ENCODE measurements around the gene PCDHAC1. TPM values are rescaled to one million over a fixed set of nuclear protein-coding genes. Genes with fewer than 3 reads are reported as not detected.
"Not testable (repeated sequence)": the region's sequence is repeated elsewhere in the genome, so short reads cannot be mapped to it uniquely, and the experiment has no call there.

PCDHAC1 gene, protein sequence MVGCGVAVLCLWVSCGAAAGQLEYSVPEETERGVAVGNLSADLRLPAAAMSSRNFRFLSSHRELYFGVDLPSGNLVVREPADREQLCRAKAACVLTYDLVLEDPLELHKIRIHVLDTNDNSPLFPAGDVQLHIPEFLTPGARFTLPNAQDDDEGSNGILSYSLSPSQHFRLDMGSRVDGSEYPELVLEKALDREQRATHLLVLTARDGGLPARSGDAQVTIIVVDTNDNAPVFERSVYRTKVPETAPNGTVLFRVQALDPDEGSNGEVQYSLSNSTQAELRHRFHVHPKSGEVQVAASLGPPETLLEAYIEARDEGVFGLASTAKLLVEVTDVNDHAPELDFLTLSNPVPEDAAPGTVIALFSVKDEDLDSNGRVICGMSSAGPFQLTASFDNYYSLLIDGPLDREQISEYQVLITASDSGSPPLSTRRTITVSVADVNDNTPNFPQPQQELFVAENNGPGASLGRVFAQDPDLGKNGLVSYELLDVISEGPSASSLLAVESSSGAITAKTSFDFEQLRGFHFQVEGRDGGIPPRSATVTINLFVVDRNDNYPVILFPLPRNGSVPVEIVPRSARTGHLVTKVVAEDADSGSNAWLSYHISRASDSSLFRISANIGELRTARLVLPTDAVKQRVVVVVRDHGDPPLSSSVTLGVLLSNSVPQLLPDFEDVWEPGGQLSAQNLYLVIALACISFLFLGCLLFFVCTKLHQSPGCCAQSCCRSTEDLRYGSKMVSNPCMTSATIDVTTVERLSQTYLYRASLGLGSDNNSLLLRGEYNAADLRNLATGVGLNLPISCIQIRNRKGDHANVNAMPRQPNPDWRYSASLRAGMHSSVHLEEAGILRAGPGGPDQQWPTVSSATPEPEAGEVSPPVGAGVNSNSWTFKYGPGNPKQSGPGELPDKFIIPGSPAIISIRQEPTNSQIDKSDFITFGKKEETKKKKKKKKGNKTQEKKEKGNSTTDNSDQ
- total RNA-seq = 6.3 and 7.0 TPM in 2 replicates
- polyA plus RNA-seq = 0.41 and 1.3 TPM in 2 replicates

DNA sequence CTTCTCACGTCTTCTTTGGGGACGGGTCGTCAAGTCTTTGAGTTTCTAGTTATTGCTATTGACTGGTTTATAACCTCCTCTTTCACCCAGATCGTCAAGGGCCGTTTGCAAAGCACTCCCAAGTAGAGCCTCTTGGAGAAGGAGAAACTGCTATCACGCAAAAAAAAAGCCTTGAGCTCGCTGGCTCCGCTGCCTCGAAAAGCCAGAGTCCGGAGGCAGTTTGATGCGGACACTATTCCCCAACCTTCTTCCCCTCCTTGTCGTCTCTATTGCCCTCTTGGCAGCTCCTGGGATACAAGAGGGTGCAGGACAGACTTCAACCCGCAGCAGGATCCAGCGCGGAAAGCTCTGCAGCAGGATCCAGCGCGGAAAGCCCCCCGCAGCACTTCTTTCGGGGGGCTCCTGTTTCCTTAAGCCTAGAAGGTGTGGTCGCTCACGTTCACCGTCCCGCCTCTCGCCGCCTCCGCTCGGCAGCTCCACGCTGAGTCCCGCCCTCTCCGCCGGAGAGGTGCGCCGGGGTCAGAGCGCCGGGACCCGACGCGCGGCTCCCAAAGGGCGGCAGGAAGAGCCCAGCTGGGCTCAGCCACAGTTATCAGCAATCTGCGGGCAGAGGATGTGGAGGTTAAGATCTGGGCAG is at the start of gene PCDHAC1:
Gene PCDHAC1 (plus strand): TSS at position 494 of the 637 bp plus-strand sequence. CDS start 594 bp downstream, outside the sequence.
- 3% methylated on average over 41 of the region's 41 CpGs for WGBS (ENCODE audit: low lambda C conversion rate, missing lambda C conversion rate)
- TF ChIP-seq, protein P1, sequence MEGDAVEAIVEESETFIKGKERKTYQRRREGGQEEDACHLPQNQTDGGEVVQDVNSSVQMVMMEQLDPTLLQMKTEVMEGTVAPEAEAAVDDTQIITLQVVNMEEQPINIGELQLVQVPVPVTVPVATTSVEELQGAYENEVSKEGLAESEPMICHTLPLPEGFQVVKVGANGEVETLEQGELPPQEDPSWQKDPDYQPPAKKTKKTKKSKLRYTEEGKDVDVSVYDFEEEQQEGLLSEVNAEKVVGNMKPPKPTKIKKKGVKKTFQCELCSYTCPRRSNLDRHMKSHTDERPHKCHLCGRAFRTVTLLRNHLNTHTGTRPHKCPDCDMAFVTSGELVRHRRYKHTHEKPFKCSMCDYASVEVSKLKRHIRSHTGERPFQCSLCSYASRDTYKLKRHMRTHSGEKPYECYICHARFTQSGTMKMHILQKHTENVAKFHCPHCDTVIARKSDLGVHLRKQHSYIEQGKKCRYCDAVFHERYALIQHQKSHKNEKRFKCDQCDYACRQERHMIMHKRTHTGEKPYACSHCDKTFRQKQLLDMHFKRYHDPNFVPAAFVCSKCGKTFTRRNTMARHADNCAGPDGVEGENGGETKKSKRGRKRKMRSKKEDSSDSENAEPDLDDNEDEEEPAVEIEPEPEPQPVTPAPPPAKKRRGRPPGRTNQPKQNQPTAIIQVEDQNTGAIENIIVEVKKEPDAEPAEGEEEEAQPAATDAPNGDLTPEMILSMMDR (IDR thresholded peaks at IDR 0.05; ENCODE audit: poor library complexity) = no peak
- TF ChIP-seq EZH2 (IDR thresholded peaks at IDR 0.05; ENCODE audit: borderline replicate concordance) (no peak), EZH2phosphoT487 (IDR thresholded peaks at IDR 0.05; ENCODE audit: low read depth, severe bottlenecking, unreplicated experiment) (no peak)
- H3K4me2 ChIP-seq = peak within 1 kb of the TSS; percentile 95
- no peaks in the 10 kb centered on the region for H3K9me2 ChIP-seq (replicated peaks; ENCODE audit: insufficient read depth)
- no peaks in the 10 kb centered on the region for H3K9me3 ChIP-seq (ENCODE audit: low read depth)
- H3K27me3 ChIP-seq = no peaks in the 10 kb centered on the region
- H3K27ac ChIP-seq = peak within 1 kb of the TSS; percentile 64
- H2AFZ ChIP-seq = peak within 1 kb of the TSS; percentile 59
- peaks cover 7% of the 10 kb centered on the region for H3K4me1 ChIP-seq (ENCODE audit: insufficient read depth)
- peaks cover 5% of the 10 kb centered on the region for H3K79me2 ChIP-seq
- H3K36me3 ChIP-seq (replicated peaks; ENCODE audit: insufficient read depth, low read depth) = no peaks in the 10 kb centered on the region
- no peak for DNase-seq (ENCODE audit: low spot score)
- peak within 1 kb of the TSS; percentile 57 for H3K4me3 ChIP-seq
- H4K20me1 ChIP-seq (ENCODE audit: insufficient read depth, poor library complexity, severe bottlenecking) = peaks cover 9% of the 10 kb centered on the region

DNA sequence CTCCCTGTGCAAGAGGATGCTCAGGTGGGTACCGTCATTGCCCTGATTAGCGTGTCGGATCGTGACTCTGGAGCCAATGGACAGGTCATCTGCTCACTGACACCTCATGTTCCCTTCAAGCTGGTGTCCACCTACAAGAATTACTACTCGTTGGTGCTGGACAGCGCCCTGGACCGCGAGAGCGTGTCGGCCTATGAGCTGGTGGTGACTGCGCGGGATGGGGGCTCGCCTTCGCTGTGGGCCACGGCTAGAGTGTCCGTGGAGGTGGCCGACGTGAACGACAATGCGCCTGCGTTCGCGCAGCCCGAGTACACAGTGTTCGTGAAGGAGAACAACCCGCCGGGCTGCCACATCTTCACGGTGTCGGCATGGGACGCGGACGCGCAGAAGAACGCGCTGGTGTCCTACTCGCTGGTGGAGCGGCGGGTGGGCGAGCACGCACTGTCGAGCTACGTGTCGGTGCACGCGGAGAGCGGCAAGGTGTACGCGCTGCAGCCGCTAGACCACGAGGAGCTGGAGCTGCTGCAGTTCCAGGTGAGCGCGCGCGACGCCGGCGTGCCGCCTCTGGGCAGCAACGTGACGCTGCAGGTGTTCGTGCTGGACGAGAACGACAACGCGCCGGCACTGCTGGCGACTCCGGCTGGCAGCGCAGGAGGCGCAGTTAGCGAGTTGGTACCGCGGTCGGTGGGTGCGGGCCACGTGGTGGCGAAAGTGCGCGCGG is 49.4 kb upstream of the PCDHAC1 start:
- WGBS (ENCODE audit: low lambda C conversion rate, missing lambda C conversion rate) = 99% methylated on average over 73 of the region's 80 CpGs
- not testable (repeated sequence) for DNase-seq (ENCODE audit: low spot score); H3K27me3 ChIP-seq; H3K36me3 ChIP-seq (replicated peaks; ENCODE audit: insufficient read depth, low read depth); H3K4me2 ChIP-seq; H3K9me2 ChIP-seq (replicated peaks; ENCODE audit: insufficient read depth); H4K20me1 ChIP-seq (ENCODE audit: insufficient read depth, poor library complexity, severe bottlenecking); H3K4me3 ChIP-seq; H3K27ac ChIP-seq; H2AFZ ChIP-seq; H3K9me3 ChIP-seq (ENCODE audit: low read depth); H3K4me1 ChIP-seq (ENCODE audit: insufficient read depth)
- peaks cover 24% of the 10 kb centered on the region for H3K79me2 ChIP-seq

DNA sequence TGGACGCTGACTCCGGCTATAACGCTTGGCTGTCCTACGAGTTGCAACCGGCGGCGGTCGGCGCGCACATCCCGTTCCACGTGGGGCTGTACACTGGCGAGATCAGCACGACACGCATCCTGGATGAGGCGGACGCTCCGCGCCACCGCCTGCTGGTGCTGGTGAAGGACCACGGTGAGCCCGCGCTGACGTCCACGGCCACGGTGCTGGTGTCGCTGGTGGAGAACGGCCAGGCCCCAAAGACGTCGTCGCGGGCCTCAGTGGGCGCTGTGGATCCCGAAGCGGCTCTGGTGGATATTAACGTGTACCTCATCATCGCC is 48.9 kb upstream of the PCDHAC1 start:
- no peaks in the 10 kb centered on the region for H3K36me3 ChIP-seq (replicated peaks; ENCODE audit: insufficient read depth, low read depth)
- H3K9me3 ChIP-seq (ENCODE audit: low read depth) = no peaks in the 10 kb centered on the region
- no peak overlapping the region for H3K4me3 ChIP-seq
- H3K9me2 ChIP-seq (replicated peaks; ENCODE audit: insufficient read depth) = no peaks in the 10 kb centered on the region
- no peaks in the 10 kb centered on the region for H3K4me1 ChIP-seq (ENCODE audit: insufficient read depth)
- H2AFZ ChIP-seq = no peak overlapping the region
- peaks cover 24% of the 10 kb centered on the region for H3K79me2 ChIP-seq
- no peaks in the 10 kb centered on the region for H3K27me3 ChIP-seq
- H3K4me2 ChIP-seq = no peak overlapping the region
- H4K20me1 ChIP-seq (ENCODE audit: insufficient read depth, poor library complexity, severe bottlenecking) = no peaks in the 10 kb centered on the region
- no peak overlapping the region for H3K27ac ChIP-seq
- no peak for TF ChIP-seq EZH2 (IDR thresholded peaks at IDR 0.05; ENCODE audit: borderline replicate concordance)
- no peak for TF ChIP-seq EZH2phosphoT487 (IDR thresholded peaks at IDR 0.05; ENCODE audit: low read depth, severe bottlenecking, unreplicated experiment)
- TF ChIP-seq, protein P1 (IDR thresholded peaks at IDR 0.05; ENCODE audit: poor library complexity) = no peak
- DNase-seq (ENCODE audit: low spot score) = no peak
- 97% methylated on average over 37 of the region's 37 CpGs for WGBS (ENCODE audit: low lambda C conversion rate, missing lambda C conversion rate)

Measured in hepatocyte (in vitro differentiated cells).